ENCODE results near the gene HSPB1. TPM values are rescaled to one million over a fixed set of nuclear protein-coding genes. Genes with fewer than 3 reads are reported as not detected.

The HSPB1 gene
- total and polyA plus RNA-seq, 2 of the 13 experiments (the other 11 are each of a cell fraction or from before 2014, with no cell fraction given): 21.0 to 38.6 TPM

DNA sequence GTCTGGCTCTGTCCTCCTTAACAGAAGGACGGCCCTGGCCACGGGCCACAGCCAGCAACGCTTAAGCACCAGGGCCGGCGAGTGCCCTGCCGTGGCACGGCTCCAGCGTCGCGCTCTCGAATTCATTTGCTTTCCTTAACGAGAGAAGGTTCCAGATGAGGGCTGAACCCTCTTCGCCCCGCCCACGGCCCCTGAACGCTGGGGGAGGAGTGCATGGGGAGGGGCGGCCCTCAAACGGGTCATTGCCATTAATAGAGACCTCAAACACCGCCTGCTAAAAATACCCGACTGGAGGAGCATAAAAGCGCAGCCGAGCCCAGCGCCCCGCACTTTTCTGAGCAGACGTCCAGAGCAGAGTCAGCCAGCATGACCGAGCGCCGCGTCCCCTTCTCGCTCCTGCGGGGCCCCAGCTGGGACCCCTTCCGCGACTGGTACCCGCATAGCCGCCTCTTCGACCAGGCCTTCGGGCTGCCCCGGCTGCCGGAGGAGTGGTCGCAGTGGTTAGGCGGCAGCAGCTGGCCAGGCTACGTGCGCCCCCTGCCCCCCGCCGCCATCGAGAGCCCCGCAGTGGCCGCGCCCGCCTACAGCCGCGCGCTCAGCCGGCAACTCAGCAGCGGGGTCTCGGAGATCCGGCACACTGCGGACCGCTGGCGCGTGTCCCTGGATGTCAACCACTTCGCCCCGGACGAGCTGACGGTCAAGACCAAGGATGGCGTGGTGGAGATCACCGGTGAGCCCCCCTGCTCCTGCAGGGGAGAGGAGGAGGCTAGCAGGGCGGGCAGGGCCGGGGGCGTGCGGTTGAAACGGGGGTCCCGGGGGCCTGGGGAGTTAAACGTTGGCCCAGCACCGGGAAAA, at the start of gene HSPB1 (continued):
- TF ChIP-seq, protein P1, sequence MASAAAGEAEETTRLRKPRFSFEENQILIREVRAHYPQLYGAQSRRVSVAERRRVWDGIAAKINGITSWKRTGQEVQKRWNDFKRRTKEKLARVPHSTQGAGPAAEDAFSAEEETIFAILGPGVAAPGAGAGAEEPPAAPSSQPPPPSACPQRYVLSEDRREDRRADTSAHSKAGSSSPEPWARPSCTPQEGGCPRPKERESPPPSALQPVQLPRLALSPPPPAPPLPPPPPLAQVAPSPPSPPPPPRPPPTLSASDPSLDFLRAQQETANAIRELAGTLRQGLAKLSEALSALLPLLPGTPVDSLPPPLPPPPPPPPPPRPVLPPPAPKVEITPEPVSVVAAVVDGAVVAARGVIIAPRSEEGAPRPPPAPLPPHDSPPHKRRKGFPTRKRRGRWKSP (CRISPR knock-in tag; IDR thresholded peaks at IDR 0.05): peak; percentile 70
- TF ChIP-seq ZNF598 (CRISPR knock-in tag; IDR thresholded peaks at IDR 0.05; ENCODE audit: borderline replicate concordance) (peak; percentile 45; the same call in 1 of the 2 replicates), SUZ12 (IDR thresholded peaks at IDR 0.05; ENCODE audit: low read depth, low read length) (no peak), CBX5 (CRISPR knock-in tag; IDR thresholded peaks at IDR 0.05; ENCODE audit: borderline replicate concordance) (no peak), ZMYM3 (CRISPR knock-in tag; IDR thresholded peaks at IDR 0.05) (no peak), ZNF607 (CRISPR knock-in tag; IDR thresholded peaks at IDR 0.05; ENCODE audit: borderline replicate concordance) (0 out of 2 replicates have a peak, but pooled peaks have one; percentile 75), RXRB (CRISPR knock-in tag; IDR thresholded peaks at IDR 0.05; ENCODE audit: borderline replicate concordance) (peak; percentile 59), ZFP36L1 (CRISPR knock-in tag; IDR thresholded peaks at IDR 0.05) (peak; percentile 76; the same call in 1 of the 2 replicates), RORA (CRISPR knock-in tag; IDR thresholded peaks at IDR 0.05) (no peak), PHB2 (IDR thresholded peaks at IDR 0.05; ENCODE audit: partially characterized antibody) (no peak), ZNF232 (CRISPR knock-in tag; IDR thresholded peaks at IDR 0.05; ENCODE audit: borderline replicate concordance) (no peak; the same call in 1 of the 2 replicates), MIER3 (CRISPR knock-in tag; IDR thresholded peaks at IDR 0.05; ENCODE audit: borderline replicate concordance) (peak; percentile 16; the same call in 1 of the 2 replicates), RFX5 (IDR thresholded peaks at IDR 0.05; ENCODE audit: low read depth, low read length) (no peak), PRDM15 (CRISPR knock-in tag; IDR thresholded peaks at IDR 0.05) (peak; percentile 32; the same call in 1 of the 2 replicates), NFIB (CRISPR knock-in tag; IDR thresholded peaks at IDR 0.05; ENCODE audit: borderline replicate concordance) (no peak), ZNF580 (CRISPR knock-in tag; IDR thresholded peaks at IDR 0.05; ENCODE audit: borderline replicate concordance, low read depth) (peak; percentile 13; the same call in 1 of the 2 replicates)
- TF ChIP-seq, protein P2, sequence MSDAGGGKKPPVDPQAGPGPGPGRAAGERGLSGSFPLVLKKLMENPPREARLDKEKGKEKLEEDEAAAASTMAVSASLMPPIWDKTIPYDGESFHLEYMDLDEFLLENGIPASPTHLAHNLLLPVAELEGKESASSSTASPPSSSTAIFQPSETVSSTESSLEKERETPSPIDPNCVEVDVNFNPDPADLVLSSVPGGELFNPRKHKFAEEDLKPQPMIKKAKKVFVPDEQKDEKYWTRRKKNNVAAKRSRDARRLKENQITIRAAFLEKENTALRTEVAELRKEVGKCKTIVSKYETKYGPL (CRISPR knock-in tag; IDR thresholded peaks at IDR 0.05): no peak; the same call in 1 of the 2 replicates
- TF ChIP-seq, protein P3, sequence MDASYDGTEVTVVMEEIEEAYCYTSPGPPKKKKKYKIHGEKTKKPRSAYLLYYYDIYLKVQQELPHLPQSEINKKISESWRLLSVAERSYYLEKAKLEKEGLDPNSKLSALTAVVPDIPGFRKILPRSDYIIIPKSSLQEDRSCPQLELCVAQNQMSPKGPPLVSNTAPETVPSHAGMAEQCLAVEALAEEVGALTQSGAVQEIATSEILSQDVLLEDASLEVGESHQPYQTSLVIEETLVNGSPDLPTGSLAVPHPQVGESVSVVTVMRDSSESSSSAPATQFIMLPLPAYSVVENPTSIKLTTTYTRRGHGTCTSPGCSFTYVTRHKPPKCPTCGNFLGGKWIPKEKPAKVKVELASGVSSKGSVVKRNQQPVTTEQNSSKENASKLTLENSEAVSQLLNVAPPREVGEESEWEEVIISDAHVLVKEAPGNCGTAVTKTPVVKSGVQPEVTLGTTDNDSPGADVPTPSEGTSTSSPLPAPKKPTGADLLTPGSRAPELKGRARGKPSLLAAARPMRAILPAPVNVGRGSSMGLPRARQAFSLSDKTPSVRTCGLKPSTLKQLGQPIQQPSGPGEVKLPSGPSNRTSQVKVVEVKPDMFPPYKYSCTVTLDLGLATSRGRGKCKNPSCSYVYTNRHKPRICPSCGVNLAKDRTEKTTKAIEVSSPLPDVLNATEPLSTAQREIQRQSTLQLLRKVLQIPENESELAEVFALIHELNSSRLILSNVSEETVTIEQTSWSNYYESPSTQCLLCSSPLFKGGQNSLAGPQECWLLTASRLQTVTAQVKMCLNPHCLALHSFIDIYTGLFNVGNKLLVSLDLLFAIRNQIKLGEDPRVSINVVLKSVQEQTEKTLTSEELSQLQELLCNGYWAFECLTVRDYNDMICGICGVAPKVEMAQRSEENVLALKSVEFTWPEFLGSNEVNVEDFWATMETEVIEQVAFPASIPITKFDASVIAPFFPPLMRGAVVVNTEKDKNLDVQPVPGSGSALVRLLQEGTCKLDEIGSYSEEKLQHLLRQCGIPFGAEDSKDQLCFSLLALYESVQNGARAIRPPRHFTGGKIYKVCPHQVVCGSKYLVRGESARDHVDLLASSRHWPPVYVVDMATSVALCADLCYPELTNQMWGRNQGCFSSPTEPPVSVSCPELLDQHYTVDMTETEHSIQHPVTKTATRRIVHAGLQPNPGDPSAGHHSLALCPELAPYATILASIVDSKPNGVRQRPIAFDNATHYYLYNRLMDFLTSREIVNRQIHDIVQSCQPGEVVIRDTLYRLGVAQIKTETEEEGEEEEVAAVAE (CRISPR knock-in tag; IDR thresholded peaks at IDR 0.05; ENCODE audit: borderline replicate concordance): peak; percentile 14; the same call in 1 of the 2 replicates

All from HepG2 (cell line).